HG02943 (cell line): ENCODE results near the gene NOLC1.
"Not testable (repeated sequence)": the region's sequence is repeated elsewhere in the genome, so short reads cannot be mapped to it uniquely, and the experiment has no call there.

Experiments
- ATAC-seq: cut with Tn5 transposase; IDR thresholded peaks from one replicate; pipeline ENCODE4 v1.9.1; 2021; ENCODE audit warnings: mild to moderate bottlenecking, low read depth, moderate library complexity; ENCODE audit not compliant: unreplicated experiment

Gene NOLC1

GRCh38 chr10:102153093-102153620 is 968 bp downstream of the NOLC1 start:
- ATAC-seq, result no peak

- no peak for ATAC-seq
Observed at GRCh38 chr10:102154466-102155116, 2.4 kb downstream of the NOLC1 start.

GRCh38 chr10:102157224-102157623 is 5.0 kb downstream of the NOLC1 start:
- no peak for ATAC-seq

GRCh38 chr10:102159051-102159597 is 6.9 kb downstream of the NOLC1 start:
- ATAC-seq, result no peak

GRCh38 chr10:102159831-102160230 is 7.6 kb downstream of the NOLC1 start:
- ATAC-seq, result no peak

GRCh38 chr10:102163342-102163989 is 11.3 kb downstream of the NOLC1 start:
- no peak for ATAC-seq

GRCh38 chr10:102167861-102168260 is 15.7 kb downstream of the NOLC1 start:
- no peak for ATAC-seq

- ATAC-seq, result no peak
Observed at GRCh38 chr10:102170602-102171001, 18.4 kb downstream of the NOLC1 start.

- no peak for ATAC-seq
Observed at GRCh38 chr10:102172288-102172687, 20.1 kb downstream of the NOLC1 start.

- no peak for ATAC-seq
Observed at GRCh38 chr10:102175415-102175814, 23.2 kb downstream of the NOLC1 start.

- ATAC-seq, result no peak
Observed at GRCh38 chr10:102184606-102185005, 32.4 kb downstream of the NOLC1 start.

- ATAC-seq, result no peak
Observed at GRCh38 chr10:102185272-102185671, 33.1 kb downstream of the NOLC1 start.

- ATAC-seq, result no peak
Observed at GRCh38 chr10:102185811-102186527, 33.8 kb downstream of the NOLC1 start.

- no peak for ATAC-seq
Observed at GRCh38 chr10:102188298-102188940, 36.2 kb downstream of the NOLC1 start.

- not testable (repeated sequence) for ATAC-seq
Observed at GRCh38 chr10:102188941-102189898, 37.0 kb downstream of the NOLC1 start.

- ATAC-seq, result no peak
Observed at GRCh38 chr10:102191956-102192355, 39.8 kb downstream of the NOLC1 start.

GRCh38 chr10:102195296-102195870 is 43.2 kb downstream of the NOLC1 start:
- no peak for ATAC-seq

GRCh38 chr10:102196893-102197292 is 44.7 kb downstream of the NOLC1 start:
- ATAC-seq, result no peak

- ATAC-seq, result no peak
Observed at GRCh38 chr10:102198027-102198426, 45.8 kb downstream of the NOLC1 start.
